Peyer's patch (tissue), 4 donors: ENCODE data around the gene ISG20L2.

ENCODE experiments used
- CTCF ChIP-seq, 6 experiments: fragments of 450-650 bp in 4 of 6; fragments of 200-600 bp in 2 of 6; sonication (generic) in 1 of 6; IDR thresholded peaks; one replicate each; pipeline ENCODE4 v1.5.1; 2017 to 2019; ENCODE audit warnings: antibody characterized with exemption in 6 of 6, mild to moderate bottlenecking in 3 of 6, moderate library complexity in 1 of 6
- POLR2A ChIP-seq, 2 donors: fragments of 450-650 bp; IDR thresholded peaks; one replicate each; pipeline ENCODE4 v1.5.1; 2017; ENCODE audit warnings: antibody characterized with exemption in 2 of 2, mild to moderate bottlenecking in 2 of 2, moderate library complexity in 2 of 2

GRCh38 chr1:156750191-156750672 is 21.7 kb upstream of the ISG20L2 start:
- TF ChIP-seq CTCF (IDR thresholded peaks at IDR 0.05), result no peak
- TF ChIP-seq POLR2A (IDR thresholded peaks at IDR 0.05), result no peak
